ENCODE measurements around the gene TGFBR2.
A peak's percentile ranks its signal among the peaks of the same experiment; 100 is the strongest.

TGFBR2 gene

GRCh38 chr3:30675774-30676173, 69.4 kb downstream of the TGFBR2 start:
- Histone ChIP-seq H3K4me3 (ENCODE audit: low read depth in 1 of 2, low read length in 1 of 2) (no peak overlapping the region), H3K4me1 (ENCODE audit: control insufficient read depth in 1 of 2, insufficient read depth in 1 of 2, low read depth in 1 of 2, low read length in 1 of 2) (peaks cover 15 to 20% of the 10 kb centered on the region in 2 experiments), H3K27me3 (no peaks in the 10 kb centered on the region), H3K9me3 (no peaks in the 10 kb centered on the region), H3K27ac (peak overlapping the region; percentile 79), H3K36me3 (peaks cover 98% of the 10 kb centered on the region)
- TF ChIP-seq CTCF (IDR thresholded peaks at IDR 0.05): no peak

GRCh38 chr3:30676424-30677346, 70.3 kb downstream of the TGFBR2 start:
- TF ChIP-seq CTCF (IDR thresholded peaks at IDR 0.05): no peak
- H3K9me3 ChIP-seq: no peaks in the 10 kb centered on the region
- peak overlapping the region; percentile 79 for H3K27ac ChIP-seq
- no peaks in the 10 kb centered on the region for H3K27me3 ChIP-seq
- H3K36me3 ChIP-seq: peaks cover 98% of the 10 kb centered on the region
- peaks cover 20 to 27% of the 10 kb centered on the region in 2 experiments for H3K4me1 ChIP-seq (ENCODE audit: control insufficient read depth in 1 of 2, insufficient read depth in 1 of 2, low read depth in 1 of 2, low read length in 1 of 2)
- H3K4me3 ChIP-seq (ENCODE audit: low read depth in 1 of 2, low read length in 1 of 2): no peak overlapping the region

GRCh38 chr3:30677347-30677685, 70.9 kb downstream of the TGFBR2 start:
- peak overlapping the region; percentile 10 for H3K27ac ChIP-seq
- peaks cover 98% of the 10 kb centered on the region for H3K36me3 ChIP-seq
- H3K27me3 ChIP-seq: no peaks in the 10 kb centered on the region
- TF ChIP-seq CTCF (IDR thresholded peaks at IDR 0.05): no peak
- no peaks in the 10 kb centered on the region for H3K9me3 ChIP-seq
- H3K4me1 ChIP-seq (ENCODE audit: control insufficient read depth in 1 of 2, insufficient read depth in 1 of 2, low read depth in 1 of 2, low read length in 1 of 2): peaks cover 27 to 33% of the 10 kb centered on the region in 2 experiments
- H3K4me3 ChIP-seq (ENCODE audit: low read depth in 1 of 2, low read length in 1 of 2): no peak overlapping the region

GRCh38 chr3:30679045-30679444, 72.6 kb downstream of the TGFBR2 start:
- Histone ChIP-seq H3K4me1 (ENCODE audit: control insufficient read depth in 1 of 2, insufficient read depth in 1 of 2, low read depth in 1 of 2, low read length in 1 of 2) (peaks cover 28 to 41% of the 10 kb centered on the region in 2 experiments), H3K9me3 (no peaks in the 10 kb centered on the region), H3K36me3 (peaks cover 98% of the 10 kb centered on the region), H3K27me3 (no peaks in the 10 kb centered on the region), H3K4me3 (ENCODE audit: low read depth in 1 of 2, low read length in 1 of 2) (no peak overlapping the region), H3K27ac (peak overlapping the region; percentile 35)
- no peak for TF ChIP-seq CTCF (IDR thresholded peaks at IDR 0.05)

GRCh38 chr3:30680789-30681648, 74.6 kb downstream of the TGFBR2 start:
- Histone ChIP-seq H3K4me1 (ENCODE audit: control insufficient read depth in 1 of 2, insufficient read depth in 1 of 2, low read depth in 1 of 2, low read length in 1 of 2) (peaks cover 34 to 40% of the 10 kb centered on the region in 2 experiments), H3K36me3 (peaks cover 98% of the 10 kb centered on the region), H3K9me3 (no peaks in the 10 kb centered on the region), H3K4me3 (ENCODE audit: low read depth in 1 of 2, low read length in 1 of 2) (no peak overlapping the region), H3K27me3 (no peaks in the 10 kb centered on the region), H3K27ac (peak overlapping the region; percentile 67)
- no peak for TF ChIP-seq CTCF (IDR thresholded peaks at IDR 0.05)
